Small intestine (tissue), 7 donors: ENCODE measurements around the gene SYMPK. TPM values are rescaled to one million over a fixed set of nuclear protein-coding genes. Genes with fewer than 3 reads are reported as not detected.

Experiments
- DNase-seq, 2 donors: peaks; one replicate each; pipeline versions ENCODE4 v3.0.0 to v3.0.0-alpha.2; 2013
- FAIRE-seq: peaks from 2 replicates; lab custom pipeline; 2012; peaks lifted over from hg19 to GRCh38; lab: Jason Lieb, UNC
- H3K27ac ChIP-seq, 3 donors: one replicate each; pipeline ENCODE4 v1.5.1; 2013; ENCODE audit warnings: low read length in 2 of 3, mild to moderate bottlenecking in 2 of 3, control low read depth in 1 of 3, inconsistent platforms in 1 of 3, low read depth in 1 of 3, moderate library complexity in 1 of 3
- H3K27me3 ChIP-seq, 3 donors: one replicate each; pipeline ENCODE4 v1.6.1; 2013; ENCODE audit warnings: low read length in 3 of 3, inconsistent platforms in 1 of 3; ENCODE audit not compliant: control insufficient read depth in 3 of 3, insufficient read depth in 3 of 3
- H3K36me3 ChIP-seq, 3 donors: one replicate each; pipeline ENCODE4 v1.6.1; 2013; ENCODE audit warnings: low read length in 3 of 3, inconsistent platforms in 1 of 3, low read depth in 1 of 3, mild to moderate bottlenecking in 1 of 3, moderate library complexity in 1 of 3; ENCODE audit not compliant: control insufficient read depth in 3 of 3, insufficient read depth in 2 of 3
- H3K4me1 ChIP-seq, 3 donors: one replicate each; pipeline ENCODE4 v1.6.1; 2013; ENCODE audit warnings: low read length in 2 of 3, inconsistent platforms in 1 of 3, low read depth in 1 of 3, mild to moderate bottlenecking in 1 of 3, moderate library complexity in 1 of 3; ENCODE audit not compliant: control insufficient read depth in 3 of 3, insufficient read depth in 2 of 3
- H3K4me3 ChIP-seq, 3 donors: one replicate each; pipeline ENCODE4 v1.5.1; 2013; ENCODE audit warnings: low read length in 3 of 3, control low read depth in 1 of 3, inconsistent platforms in 1 of 3, low read depth in 1 of 3, mild to moderate bottlenecking in 1 of 3, moderate library complexity in 1 of 3
- H3K9me3 ChIP-seq, 2 donors: one replicate each; pipeline ENCODE4 v1.6.1; 2013; ENCODE audit warnings: low read depth in 1 of 2, low read length in 1 of 2; ENCODE audit not compliant: control insufficient read depth in 2 of 2, insufficient read depth in 1 of 2
- WGBS, 3 donors: extraction: QIAGEN DNeasy Blood & Tissue Kit; methylation state at CpG; one replicate each; pipeline ENCODE4 v1.1.7; 2013; 5-methylcytosine and 5-hydroxymethylcytosine counted together
- polyA plus RNA-seq, 4 donors: library from polyadenylated mRNA; stranded (reverse) in 3 of 4; unstranded in 1 of 4; fragments of 200-250 nt in 3 of 4; fragments of 120-200 nt in 1 of 4; gene quantifications; one replicate each; pipeline versions ENCODE4 v1.2.1 to v1.2.3, GENCODE V29; 2013
- donor health status: healthy with polysubstance abuse.
- donor health status: control.
- donor health status: control.
- donor health status: Bipolar disorder and iron deficiency.
- donor health status: healthy.

Gene SYMPK
- polyA plus RNA-seq, 4 donors, result 64.8 to 106 (median 72.4) TPM

GRCh38 chr19:45815481-45816216 is 47.3 kb downstream of the SYMPK start:
- no peak for FAIRE-seq
- Histone ChIP-seq H3K4me1 (peaks cover 0 to 3% (median 0%) of the 10 kb centered on the region in 3 donors), H3K4me3 (peak overlapping the region in 1 of 3 donors; percentile 48), H3K9me3 (no peaks in the 10 kb centered on the region), H3K36me3 (peaks cover 0 to 63% (median 2%) of the 10 kb centered on the region in 3 donors), H3K27me3 (no peaks in the 10 kb centered on the region), H3K27ac (peak overlapping the region in 1 of 3 donors; percentile 28)
- WGBS, 3 donors, result 32 to 66% (median 60%) methylated on average over 26 to 44 of the region's 44 CpGs
- peak in 1 of 2 donors; percentile 40 for DNase-seq

GRCh38 chr19:45814851-45815480 is 48.0 kb downstream of the SYMPK start, which contains the start of gene RSPH6A:
Gene RSPH6A (minus strand): TSS chr19:45815308. CDS start chr19:45815176, 132 bp downstream.
- peak within 1 kb of the TSS in 1 of 3 donors; percentile 48 for H3K4me3 ChIP-seq
- peaks cover 0 to 3% (median 0%) of the 10 kb centered on the region in 3 donors for H3K4me1 ChIP-seq

GRCh38 chr19:45814166-45814780 is 48.7 kb downstream of the SYMPK start:
- H3K9me3 ChIP-seq, result no peaks in the 10 kb centered on the region
- H3K27me3 ChIP-seq, result no peaks in the 10 kb centered on the region
- FAIRE-seq (no peak), DNase-seq (no peak)
- H3K4me1 ChIP-seq, result peaks cover 0 to 8% (median 4%) of the 10 kb centered on the region in 3 donors
- no peak overlapping the region for H3K4me3 ChIP-seq
- WGBS, 3 donors, result 83 to 86% (median 84%) methylated on average over 12 of the region's 12 CpGs
- no peak overlapping the region for H3K27ac ChIP-seq
- H3K36me3 ChIP-seq, result peaks cover 0 to 49% (median 2%) of the 10 kb centered on the region in 3 donors

More at GRCh38 chr19:45814851-45815480, 48.0 kb downstream of the SYMPK start, which contains the start of gene RSPH6A:
- Histone ChIP-seq H3K27ac (peak within 1 kb of the TSS in 1 of 3 donors; percentile 28), H3K36me3 (peaks cover 0 to 56% (median 2%) of the 10 kb centered on the region in 3 donors), H3K27me3 (no peaks in the 10 kb centered on the region), H3K9me3 (no peaks in the 10 kb centered on the region)
- WGBS, 3 donors, result 44 to 83% (median 78%) methylated on average over 19 to 40 of the region's 40 CpGs
- no peak for DNase-seq
- FAIRE-seq, result no peak

GRCh38 chr19:45812297-45812696 is 50.6 kb downstream of the SYMPK start:
- Histone ChIP-seq H3K27me3 (no peaks in the 10 kb centered on the region), H3K27ac (no peak overlapping the region), H3K4me3 (no peak overlapping the region), H3K4me1 (peaks cover 0 to 8% (median 4%) of the 10 kb centered on the region in 3 donors), H3K9me3 (no peaks in the 10 kb centered on the region), H3K36me3 (peaks cover 0 to 30% (median 2%) of the 10 kb centered on the region in 3 donors)
- WGBS, 3 donors, result 83 to 92% (median 87%) methylated on average over 6 of the region's 6 CpGs
- DNase-seq (no peak), FAIRE-seq (no peak)

GRCh38 chr19:45809643-45810159 is 53.2 kb downstream of the SYMPK start:
- Histone ChIP-seq H3K27me3 (peaks cover 0 to 2% (median 0%) of the 10 kb centered on the region in 3 donors), H3K4me1 (peaks cover 0 to 5% (median 4%) of the 10 kb centered on the region in 3 donors), H3K36me3 (peaks cover 0 to 10% (median 0%) of the 10 kb centered on the region in 3 donors), H3K9me3 (no peaks in the 10 kb centered on the region), H3K27ac (no peak overlapping the region), H3K4me3 (no peak overlapping the region)
- 9 to 26% (median 20%) methylated on average over 7 of the region's 7 CpGs for WGBS, 3 donors
- DNase-seq (peak; percentile 36 to 48), FAIRE-seq (no peak)

GRCh38 chr19:45805719-45806118 is 57.2 kb downstream of the SYMPK start:
- peaks cover 0 to 5% (median 0%) of the 10 kb centered on the region in 3 donors for H3K27me3 ChIP-seq
- H3K36me3 ChIP-seq, result no peaks in the 10 kb centered on the region
- H3K4me1 ChIP-seq, result peaks cover 0 to 5% (median 4%) of the 10 kb centered on the region in 3 donors
- DNase-seq (no peak), FAIRE-seq (no peak)
- H3K27ac ChIP-seq, result no peak overlapping the region
- no peaks in the 10 kb centered on the region for H3K9me3 ChIP-seq
- H3K4me3 ChIP-seq, result no peak overlapping the region

GRCh38 chr19:45804959-45805230 is 58.1 kb downstream of the SYMPK start:
- H3K4me1 ChIP-seq, result peaks cover 0 to 5% (median 4%) of the 10 kb centered on the region in 3 donors
- WGBS, 3 donors, result 83 to 90% (median 88%) methylated on average over 8 of the region's 8 CpGs
- DNase-seq (no peak), FAIRE-seq (no peak)
- H3K27ac ChIP-seq, result no peak overlapping the region
- no peaks in the 10 kb centered on the region for H3K9me3 ChIP-seq
- H3K4me3 ChIP-seq, result no peak overlapping the region
- H3K36me3 ChIP-seq, result no peaks in the 10 kb centered on the region
- peaks cover 0 to 5% (median 0%) of the 10 kb centered on the region in 3 donors for H3K27me3 ChIP-seq
